HepG2 (cell line): Measurements from ENCODE around the gene TRRAP. TPM values are rescaled to one million over a fixed set of nuclear protein-coding genes. Genes with fewer than 3 reads are reported as not detected.

ENCODE experiments used
- ATAC-seq: fragments of 200-7000 bp; cut with Tn5 transposase; 3 replicates; pipeline ENCODE4 v1.9.1; 2020; ENCODE audit warnings: mild to moderate bottlenecking, moderate library complexity
- BruUV-seq: library from RNA; stranded (reverse); fragments of 400-500 nt; replicated peaks from 2 replicates; lab custom pipeline; 2021; lab: Mats Ljungman, UMichigan
- CTCF ChIA-PET: fragments of 300-600 bp; formaldehyde crosslinking; extraction: SDS; loops from one replicate; lab custom pipeline; 2021; ENCODE audit warnings: low total read pairs, inconsistent platforms, low intra/inter-chr PET ratio; lab: Yijun Ruan, JAX
- POLR2A ChIA-PET: fragments of 350-600 bp; sonication (Branson Sonifier 250); formaldehyde crosslinking; loops from one replicate; lab custom pipeline; 2020; ENCODE audit warnings: antibody characterized with exemption, inconsistent platforms; lab: Yijun Ruan, JAX
- DNase-seq: peaks from one replicate; pipeline ENCODE4 v3.0.0-alpha.2; 2015; ENCODE audit warnings: low spot score
- FAIRE-seq: peaks from 3 replicates; lab custom pipeline; 2011; peaks lifted over from hg19 to GRCh38; lab: Jason Lieb, UNC
- H2AFZ ChIP-seq: one replicate; pipeline ENCODE4 v1.6.1; 2011; ENCODE audit warnings: low read length, inconsistent platforms
- H3K27ac ChIP-seq: fragments of 300-600 bp; 3 replicates; pipeline ENCODE4 v1.8.0; 2011; ENCODE audit warnings: mixed run types, mild to moderate bottlenecking, mixed read lengths, low read length, inconsistent platforms; ENCODE audit not compliant: insufficient read depth; ENCODE audit errors: extremely low read length
- H3K27me3 ChIP-seq, 2 experiments: fragments of 200-600 bp in 1 of 2; 2 replicates in 1 of 2; 3 replicates in 1 of 2; pipeline versions ENCODE4 v1.6.0 to v1.8.0; 2011; ENCODE audit warnings: low read length in 2 of 2, mild to moderate bottlenecking in 2 of 2, moderate library complexity in 2 of 2, inconsistent platforms in 1 of 2; ENCODE audit not compliant: insufficient read depth in 2 of 2, control insufficient read depth in 1 of 2
- H3K36me3 ChIP-seq, 2 experiments: fragments of 200-600 bp in 1 of 2; replicated peaks in 1 of 2; 2 replicates in 1 of 2; 3 replicates in 1 of 2; pipeline versions ENCODE4 v1.5.1 to v1.8.0; 2011; ENCODE audit warnings: low read length in 2 of 2, inconsistent platforms in 1 of 2; ENCODE audit not compliant: insufficient read depth in 2 of 2, control insufficient read depth in 1 of 2
- H3K4me1 ChIP-seq: 2 replicates; pipeline ENCODE4 v1.5.1; 2012; ENCODE audit warnings: low read length, inconsistent platforms; ENCODE audit not compliant: insufficient read depth
- H3K4me2 ChIP-seq: 2 replicates; pipeline ENCODE4 v1.6.0; 2011; ENCODE audit warnings: low read depth, low read length, inconsistent platforms
- H3K4me3 ChIP-seq, 3 experiments: fragments of 200-600 bp in 1 of 3; sonication (generic), shearing (Covaris generic) in 1 of 3; replicated peaks in 1 of 3; 2 replicates each; pipeline ENCODE4 v1.5.1; 2011 to 2016; ENCODE audit warnings: low read length in 3 of 3, inconsistent platforms in 2 of 3, low read depth in 2 of 3, mild to moderate bottlenecking in 2 of 3, control low read depth in 1 of 3, mixed read lengths in 1 of 3; ENCODE audit not compliant: insufficient read depth in 1 of 3
- H3K79me2 ChIP-seq: one replicate; pipeline ENCODE4 v1.6.1; 2011; ENCODE audit warnings: low read length, inconsistent platforms; ENCODE audit not compliant: insufficient read depth
- H3K9ac ChIP-seq: 2 replicates; pipeline ENCODE4 v1.6.0; 2011; ENCODE audit warnings: mild to moderate bottlenecking, low read depth, low read length, inconsistent platforms; ENCODE audit not compliant: insufficient read depth
- H3K9me3 ChIP-seq: 2 replicates; pipeline ENCODE4 v1.5.1; 2012; ENCODE audit warnings: mild to moderate bottlenecking, low read length
- H4K20me1 ChIP-seq: 2 replicates; pipeline ENCODE4 v1.6.0; 2011; ENCODE audit warnings: inconsistent platforms, mild to moderate bottlenecking, low read length, moderate library complexity; ENCODE audit not compliant: insufficient read depth
- ARNT ChIP-seq: fragments of 450-650 bp; IDR thresholded peaks from 2 replicates; pipeline ENCODE4 v1.6.1; 2017
- ETV6 ChIP-seq: sonication (generic); formaldehyde crosslinking; conservative IDR thresholded peaks from 2 replicates; pipeline ENCODE4 v1.4.0; 2020; ENCODE audit warnings: missing genetic modification reagents
- HDAC2 ChIP-seq: sonication (generic); formaldehyde crosslinking; IDR thresholded peaks from 2 replicates; pipeline ENCODE4 v1.4.0; 2020; ENCODE audit warnings: missing genetic modification reagents
- MIER2 ChIP-seq: IDR thresholded peaks from 2 replicates; pipeline ENCODE4 v1.6.1; 2016; ENCODE audit warnings: missing biosample characterization, missing genetic modification reagents
- MTA3 ChIP-seq: sonication (generic); formaldehyde crosslinking; IDR thresholded peaks from 2 replicates; pipeline ENCODE4 v1.4.0; 2020; ENCODE audit warnings: missing genetic modification reagents
- SIX4 ChIP-seq: sonication (generic); formaldehyde crosslinking; IDR thresholded peaks from 2 replicates; pipeline ENCODE4 v1.4.0; 2020; ENCODE audit warnings: missing genetic modification reagents
- ZNF484 ChIP-seq: sonication (generic); formaldehyde crosslinking; IDR thresholded peaks from 2 replicates; pipeline ENCODE4 v1.5.1; 2020; ENCODE audit warnings: mild to moderate bottlenecking, low read depth, missing genetic modification reagents, borderline replicate concordance
- ZNF616 ChIP-seq: sonication (generic); formaldehyde crosslinking; IDR thresholded peaks from 2 replicates; pipeline ENCODE4 v1.5.0; 2020; ENCODE audit warnings: low read depth, mild to moderate bottlenecking, missing genetic modification reagents
- ZNF674 ChIP-seq: sonication (generic); formaldehyde crosslinking; IDR thresholded peaks from 2 replicates; pipeline ENCODE4 v1.5.0; 2020; ENCODE audit warnings: low read depth, mild to moderate bottlenecking, missing genetic modification reagents
- ZNF766 ChIP-seq: sonication (generic); formaldehyde crosslinking; IDR thresholded peaks from 2 replicates; pipeline ENCODE4 v1.5.0; 2020; ENCODE audit warnings: missing genetic modification reagents, borderline replicate concordance
- ZNF768 ChIP-seq: sonication (generic); formaldehyde crosslinking; IDR thresholded peaks from 2 replicates; pipeline ENCODE4 v1.4.0; 2020; ENCODE audit warnings: missing genetic modification reagents
- WGBS: methylation state at CpG from one replicate; pipeline ENCODE4 v1.1.6; 2017; ENCODE audit warnings: low lambda C conversion rate; 5-methylcytosine and 5-hydroxymethylcytosine counted together
- in situ Hi-C: cut with HindIII; loops from 2 replicates; pipeline ENCODE4 v1.10.0; 2017; ENCODE audit warnings: low pct_unique_long_range_greater_than_20kb; ENCODE audit not compliant: extremely low pct_ligation_motif_present
- intact Hi-C: fragments of 100-400 bp; cut with micrococcal nuclease; formaldehyde crosslinking; loops from one replicate; pipeline ENCODE4 v1.10.0; 2022; ENCODE audit not compliant: unreplicated experiment
- polyA plus RNA-seq, 8 experiments: library from polyadenylated mRNA; depleted of rRNA in 3 of 8; stranded (reverse) in 7 of 8; unstranded in 1 of 8; fragments of >200 nt; fragmentation: Illumina TruSeq in 4 of 8; extraction: Trizol in 4 of 8; gene quantifications; 2 replicates each; pipeline versions ENCODE4 v1.2.1 to v1.2.3, GENCODE V29; 2011 to 2016; ENCODE audit warnings: low read depth in 4 of 8, missing spikeins in 1 of 8, mixed read lengths in 1 of 8; ENCODE audit not compliant: insufficient read depth in 1 of 8
- total RNA-seq, 5 experiments: library from RNA; depleted of rRNA; stranded (reverse); fragments of >200 nt; fragmentation: Illumina TruSeq; extraction: Trizol; gene quantifications; 2 replicates each; pipeline ENCODE4 v1.2.3, GENCODE V29; 2016; ENCODE audit warnings: low read depth in 1 of 5
- TF ChIP-seq, protein P1 (sequence below): sonication (generic); formaldehyde crosslinking; IDR thresholded peaks from 2 replicates; pipeline ENCODE4 v1.4.0; 2020; ENCODE audit warnings: mild to moderate bottlenecking, missing genetic modification reagents, borderline replicate concordance
- TF ChIP-seq, protein P2 (sequence below): sonication (generic); formaldehyde crosslinking; IDR thresholded peaks from 2 replicates; pipeline ENCODE4 v1.5.0; 2020; ENCODE audit warnings: missing genetic modification reagents

Gene TRRAP
- total and polyA plus RNA-seq, 2 of the 13 experiments (the other 11 are each of a cell fraction or from before 2014, with no cell fraction given) = 8.6 to 10.5 TPM

DNA sequence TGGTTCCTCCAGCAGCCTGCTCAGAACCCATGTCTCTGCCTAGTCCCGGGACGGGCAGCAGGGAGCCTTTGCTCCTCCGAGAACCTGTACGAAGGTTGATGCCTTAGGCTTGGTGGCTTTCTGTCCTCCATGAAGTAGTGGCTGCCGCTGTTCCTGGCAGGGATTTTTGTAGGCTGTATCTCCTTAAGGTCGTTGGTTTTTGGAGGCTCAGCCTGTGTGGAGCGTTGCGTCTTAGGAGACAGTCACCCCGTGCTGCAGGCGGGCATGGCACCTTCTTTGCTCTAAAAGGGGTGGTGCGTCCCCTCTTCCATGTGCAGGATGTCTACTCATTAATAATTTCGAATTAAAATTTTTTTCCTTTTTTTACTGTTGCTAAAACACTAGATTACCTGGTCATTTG is 92.5 kb downstream of the TRRAP start:
- POLR2A ChIA-PET = no interaction called here
- FAIRE-seq (no peak), ATAC-seq (no peak)

More for the DNA sequence above, 92.5 kb downstream of the TRRAP start:
- Histone ChIP-seq H3K27ac (no peak overlapping the region), H4K20me1 (no peaks in the 10 kb centered on the region), H3K9ac (no peak overlapping the region), H3K9me3 (no peaks in the 10 kb centered on the region), H3K4me2 (no peak overlapping the region), H3K27me3 (no peaks in the 10 kb centered on the region), H3K4me1 (no peaks in the 10 kb centered on the region), H2AFZ (no peak overlapping the region), H3K79me2 (no peaks in the 10 kb centered on the region), H3K36me3 (peaks cover 38 to 83% of the 10 kb centered on the region in 2 experiments; a peak in 4 of 5 replicates), H3K4me3 (no peak overlapping the region)
- no TSS peak for BruUV-seq
- WGBS = 87% methylated on average over 8 of the region's 12 CpGs
- DNase-seq = no peak
- intact Hi-C loops (no loop called here), in situ Hi-C loops (no loop called here)
- TF ChIP-seq, protein P1, sequence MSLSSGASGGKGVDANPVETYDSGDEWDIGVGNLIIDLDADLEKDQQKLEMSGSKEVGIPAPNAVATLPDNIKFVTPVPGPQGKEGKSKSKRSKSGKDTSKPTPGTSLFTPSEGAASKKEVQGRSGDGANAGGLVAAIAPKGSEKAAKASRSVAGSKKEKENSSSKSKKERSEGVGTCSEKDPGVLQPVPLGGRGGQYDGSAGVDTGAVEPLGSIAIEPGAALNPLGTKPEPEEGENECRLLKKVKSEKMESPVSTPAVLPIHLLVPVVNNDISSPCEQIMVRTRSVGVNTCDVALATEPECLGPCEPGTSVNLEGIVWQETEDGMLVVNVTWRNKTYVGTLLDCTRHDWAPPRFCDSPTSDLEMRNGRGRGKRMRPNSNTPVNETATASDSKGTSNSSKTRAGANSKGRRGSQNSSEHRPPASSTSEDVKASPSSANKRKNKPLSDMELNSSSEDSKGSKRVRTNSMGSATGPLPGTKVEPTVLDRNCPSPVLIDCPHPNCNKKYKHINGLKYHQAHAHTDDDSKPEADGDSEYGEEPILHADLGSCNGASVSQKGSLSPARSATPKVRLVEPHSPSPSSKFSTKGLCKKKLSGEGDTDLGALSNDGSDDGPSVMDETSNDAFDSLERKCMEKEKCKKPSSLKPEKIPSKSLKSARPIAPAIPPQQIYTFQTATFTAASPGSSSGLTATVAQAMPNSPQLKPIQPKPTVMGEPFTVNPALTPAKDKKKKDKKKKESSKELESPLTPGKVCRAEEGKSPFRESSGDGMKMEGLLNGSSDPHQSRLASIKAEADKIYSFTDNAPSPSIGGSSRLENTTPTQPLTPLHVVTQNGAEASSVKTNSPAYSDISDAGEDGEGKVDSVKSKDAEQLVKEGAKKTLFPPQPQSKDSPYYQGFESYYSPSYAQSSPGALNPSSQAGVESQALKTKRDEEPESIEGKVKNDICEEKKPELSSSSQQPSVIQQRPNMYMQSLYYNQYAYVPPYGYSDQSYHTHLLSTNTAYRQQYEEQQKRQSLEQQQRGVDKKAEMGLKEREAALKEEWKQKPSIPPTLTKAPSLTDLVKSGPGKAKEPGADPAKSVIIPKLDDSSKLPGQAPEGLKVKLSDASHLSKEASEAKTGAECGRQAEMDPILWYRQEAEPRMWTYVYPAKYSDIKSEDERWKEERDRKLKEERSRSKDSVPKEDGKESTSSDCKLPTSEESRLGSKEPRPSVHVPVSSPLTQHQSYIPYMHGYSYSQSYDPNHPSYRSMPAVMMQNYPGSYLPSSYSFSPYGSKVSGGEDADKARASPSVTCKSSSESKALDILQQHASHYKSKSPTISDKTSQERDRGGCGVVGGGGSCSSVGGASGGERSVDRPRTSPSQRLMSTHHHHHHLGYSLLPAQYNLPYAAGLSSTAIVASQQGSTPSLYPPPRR (CRISPR knock-in tag) = no peak
- TF ChIP-seq, protein P2, sequence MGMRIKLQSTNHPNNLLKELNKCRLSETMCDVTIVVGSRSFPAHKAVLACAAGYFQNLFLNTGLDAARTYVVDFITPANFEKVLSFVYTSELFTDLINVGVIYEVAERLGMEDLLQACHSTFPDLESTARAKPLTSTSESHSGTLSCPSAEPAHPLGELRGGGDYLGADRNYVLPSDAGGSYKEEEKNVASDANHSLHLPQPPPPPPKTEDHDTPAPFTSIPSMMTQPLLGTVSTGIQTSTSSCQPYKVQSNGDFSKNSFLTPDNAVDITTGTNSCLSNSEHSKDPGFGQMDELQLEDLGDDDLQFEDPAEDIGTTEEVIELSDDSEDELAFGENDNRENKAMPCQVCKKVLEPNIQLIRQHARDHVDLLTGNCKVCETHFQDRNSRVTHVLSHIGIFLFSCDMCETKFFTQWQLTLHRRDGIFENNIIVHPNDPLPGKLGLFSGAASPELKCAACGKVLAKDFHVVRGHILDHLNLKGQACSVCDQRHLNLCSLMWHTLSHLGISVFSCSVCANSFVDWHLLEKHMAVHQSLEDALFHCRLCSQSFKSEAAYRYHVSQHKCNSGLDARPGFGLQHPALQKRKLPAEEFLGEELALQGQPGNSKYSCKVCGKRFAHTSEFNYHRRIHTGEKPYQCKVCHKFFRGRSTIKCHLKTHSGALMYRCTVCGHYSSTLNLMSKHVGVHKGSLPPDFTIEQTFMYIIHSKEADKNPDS = no peak
- TF ChIP-seq SIX4 = no peak
- no peak for TF ChIP-seq ZNF768
- TF ChIP-seq HDAC2 (CRISPR knock-in tag) = no peak
- TF ChIP-seq ZNF616 = no peak
- no peak for TF ChIP-seq ZNF766 (CRISPR knock-in tag)
- no peak for TF ChIP-seq ETV6 (CRISPR knock-in tag)
- TF ChIP-seq MIER2 (CRISPR knock-in tag) = no peak
- no peak for TF ChIP-seq ZNF674
- TF ChIP-seq MTA3 (CRISPR knock-in tag) = no peak
- no peak for TF ChIP-seq ARNT
- no peak for TF ChIP-seq ZNF484 (CRISPR knock-in tag)
- CTCF ChIA-PET = no interaction called here
